ENCODE data around the gene DLGAP1. TPM values are rescaled to one million over a fixed set of nuclear protein-coding genes. Genes with fewer than 3 reads are reported as not detected.

DLGAP1 gene
- total and polyA plus RNA-seq, 2 of the 13 experiments (the other 11 are each of a cell fraction or from before 2014, with no cell fraction given): 0.01 TPM; not detected in 1

GRCh38 chr18:3816610-3817363 is 638.3 kb downstream of the DLGAP1 start (continued):
- TF ChIP-seq ZNF580 (CRISPR knock-in tag; IDR thresholded peaks at IDR 0.05; ENCODE audit: borderline replicate concordance, low read depth): no peak
- TF ChIP-seq KLF16 (CRISPR knock-in tag; IDR thresholded peaks at IDR 0.05): no peak
- no peak for TF ChIP-seq IKZF5 (CRISPR knock-in tag; IDR thresholded peaks at IDR 0.05)
- TF ChIP-seq ZNF256 (CRISPR knock-in tag; conservative IDR thresholded peaks at IDR 0.05): no peak
- TF ChIP-seq ATF1 (CRISPR knock-in tag; IDR thresholded peaks at IDR 0.05): no peak
- no peak for TF ChIP-seq SAFB2 (CRISPR knock-in tag; IDR thresholded peaks at IDR 0.05; ENCODE audit: borderline replicate concordance, low read depth)
- no peak for TF ChIP-seq SIX1 (CRISPR knock-in tag; IDR thresholded peaks at IDR 0.05; ENCODE audit: borderline replicate concordance)
- no peak for TF ChIP-seq TIGD3 (CRISPR knock-in tag; IDR thresholded peaks at IDR 0.05; ENCODE audit: borderline replicate concordance)
- no peak for TF ChIP-seq ZSCAN5A (CRISPR knock-in tag; IDR thresholded peaks at IDR 0.05; ENCODE audit: borderline replicate concordance)
- no peak for TF ChIP-seq ZBTB38 (CRISPR knock-in tag; IDR thresholded peaks at IDR 0.05)
- TF ChIP-seq ARNT2 (CRISPR knock-in tag; IDR thresholded peaks at IDR 0.05; ENCODE audit: low read depth): no peak
- no peak for TF ChIP-seq ELF1 (CRISPR knock-in tag; IDR thresholded peaks at IDR 0.05)
- no peak for TF ChIP-seq KAT7 (CRISPR knock-in tag; IDR thresholded peaks at IDR 0.05; ENCODE audit: borderline replicate concordance)
- TF ChIP-seq KLF9 (CRISPR knock-in tag; IDR thresholded peaks at IDR 0.05; ENCODE audit: low read depth): no peak
- TF ChIP-seq CREB1 (IDR thresholded peaks at IDR 0.05): peak; percentile 42; the same call in 1 of the 2 replicates
- TF ChIP-seq CREB1 (CRISPR knock-in tag; IDR thresholded peaks at IDR 0.05): peak; percentile 31; the same call in 1 of the 2 replicates
- peak in 1 of 2 experiments; percentile 93; a peak in 2 of 4 replicates for TF ChIP-seq ATF4 (CRISPR knock-in tag; IDR thresholded peaks at IDR 0.05)
- no peak for TF ChIP-seq ELK4 (CRISPR knock-in tag; IDR thresholded peaks at IDR 0.05; ENCODE audit: borderline replicate concordance)
- TF ChIP-seq ZBTB21 (CRISPR knock-in tag; IDR thresholded peaks at IDR 0.05): peak; percentile 83
- TF ChIP-seq ZNF337 (CRISPR knock-in tag; IDR thresholded peaks at IDR 0.05; ENCODE audit: borderline replicate concordance, low read depth): no peak

Measured in HepG2 (cell line).